ENCODE data around the gene MEAF6.
A peak's percentile ranks its signal among the peaks of the same experiment; 100 is the strongest.

Gene MEAF6

DNA sequence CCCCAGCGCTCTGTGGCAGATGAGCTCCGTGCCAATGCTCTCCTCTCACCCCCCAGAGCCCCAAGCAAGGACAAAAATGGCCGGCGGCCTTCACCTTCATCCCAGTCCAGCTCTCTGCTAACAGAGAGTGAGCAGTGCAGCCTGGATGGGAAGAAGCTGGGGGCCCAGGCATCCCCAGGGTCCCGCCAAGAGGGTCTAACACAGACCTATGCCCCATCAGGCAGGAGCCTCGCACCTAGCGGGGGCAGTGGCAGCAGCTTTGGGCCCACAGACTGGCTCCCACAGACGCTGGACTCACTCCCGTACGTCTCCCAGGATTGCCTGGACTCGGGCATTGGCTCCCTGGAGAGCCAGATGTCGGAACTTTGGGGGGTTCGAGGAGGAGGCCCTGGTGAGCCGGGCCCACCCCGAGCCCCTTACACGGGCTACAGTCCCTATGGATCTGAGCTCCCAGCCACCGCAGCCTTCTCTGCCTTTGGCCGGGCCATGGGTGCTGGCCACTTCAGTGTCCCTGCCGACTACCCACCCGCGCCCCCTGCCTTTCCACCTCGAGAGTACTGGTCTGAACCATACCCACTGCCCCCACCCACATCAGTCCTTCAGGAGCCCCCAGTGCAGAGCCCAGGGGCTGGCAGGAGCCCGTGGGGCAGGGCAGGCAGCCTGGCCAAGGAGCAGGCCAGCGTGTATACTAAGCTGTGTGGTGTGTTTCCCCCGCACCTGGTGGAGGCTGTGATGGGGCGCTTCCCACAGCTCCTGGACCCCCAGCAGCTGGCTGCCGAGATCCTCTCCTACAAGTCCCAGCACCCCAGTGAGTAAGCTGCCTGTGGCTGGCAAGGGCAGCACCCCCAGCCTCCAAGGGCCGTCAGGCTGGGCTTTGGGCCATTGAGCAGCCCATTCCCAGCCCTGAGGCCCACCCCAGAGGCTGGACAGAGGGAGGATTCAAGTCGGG lies 31.5 kb downstream of the MEAF6 start:
- no peak for DNase-seq

DNA sequence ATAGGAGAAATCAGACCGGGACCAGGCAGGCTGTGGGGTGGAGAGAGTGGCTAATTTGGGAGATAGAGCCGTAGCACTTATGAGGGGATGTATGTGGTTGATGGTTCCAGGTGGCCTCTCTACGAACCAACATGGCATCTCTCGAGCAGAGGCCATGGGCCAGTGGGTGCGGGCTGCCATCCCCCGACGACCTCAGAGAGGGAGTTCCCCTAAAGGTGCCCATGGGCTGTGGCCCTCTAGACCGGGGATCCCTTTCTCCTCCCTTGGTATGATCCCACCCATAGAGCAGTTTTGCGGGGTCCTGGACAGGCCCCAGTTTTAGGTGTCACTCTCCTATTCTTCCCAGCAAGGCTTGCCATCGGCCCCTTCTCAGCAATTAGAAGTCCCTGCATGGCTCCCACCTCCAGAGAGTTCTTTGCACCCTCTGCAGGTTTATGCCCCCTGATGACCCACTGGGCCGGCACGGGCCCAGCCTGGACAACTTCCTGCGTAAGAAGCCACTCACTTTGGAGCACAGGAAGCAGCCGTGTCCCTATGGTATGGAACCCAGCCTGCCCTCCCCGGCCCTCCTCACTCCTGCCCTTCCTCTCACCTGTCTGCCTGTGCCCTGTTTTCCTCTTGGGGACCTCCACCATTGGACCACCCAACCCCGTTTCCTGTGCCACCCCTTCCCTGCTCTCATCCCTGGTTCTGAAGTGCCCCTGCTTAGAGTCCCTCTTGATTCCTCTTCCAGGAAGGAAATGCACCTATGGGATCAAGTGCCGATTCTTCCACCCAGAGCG lies 32.4 kb downstream of the MEAF6 start:
- DNase-seq, result no peak

DNA sequence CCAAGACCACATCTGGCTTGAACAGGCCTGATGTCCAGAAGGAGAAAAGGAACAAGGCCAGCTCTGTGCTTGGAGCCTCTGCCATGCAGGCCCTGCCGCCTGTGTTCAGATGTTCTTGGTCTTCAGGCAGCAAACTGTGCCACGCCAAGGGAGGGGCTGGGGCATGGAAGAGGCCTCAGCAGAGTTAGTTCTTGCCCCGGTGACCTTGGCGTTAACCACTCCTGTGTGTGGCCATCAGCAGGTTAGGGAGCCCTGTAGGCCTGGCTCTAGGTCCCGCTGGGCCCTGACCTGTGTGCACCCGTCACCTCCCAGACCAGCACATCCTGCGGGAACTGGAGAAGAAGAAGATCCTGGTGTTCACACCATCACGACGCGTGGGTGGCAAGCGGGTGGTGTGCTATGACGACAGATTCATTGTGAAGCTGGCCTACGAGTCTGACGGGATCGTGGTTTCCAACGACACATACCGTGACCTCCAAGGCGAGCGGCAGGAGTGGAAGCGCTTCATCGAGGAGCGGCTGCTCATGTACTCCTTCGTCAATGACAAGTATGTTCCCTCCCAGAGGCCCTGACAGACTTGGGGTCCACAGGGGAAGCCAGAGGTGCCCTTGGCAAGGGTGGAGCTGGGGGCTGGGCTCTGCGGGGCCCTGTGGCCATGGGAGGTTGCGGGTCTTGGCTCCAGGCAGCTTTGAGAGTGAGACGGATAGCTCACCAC lies 33.1 kb downstream of the MEAF6 start:
- no peak for DNase-seq

DNA sequence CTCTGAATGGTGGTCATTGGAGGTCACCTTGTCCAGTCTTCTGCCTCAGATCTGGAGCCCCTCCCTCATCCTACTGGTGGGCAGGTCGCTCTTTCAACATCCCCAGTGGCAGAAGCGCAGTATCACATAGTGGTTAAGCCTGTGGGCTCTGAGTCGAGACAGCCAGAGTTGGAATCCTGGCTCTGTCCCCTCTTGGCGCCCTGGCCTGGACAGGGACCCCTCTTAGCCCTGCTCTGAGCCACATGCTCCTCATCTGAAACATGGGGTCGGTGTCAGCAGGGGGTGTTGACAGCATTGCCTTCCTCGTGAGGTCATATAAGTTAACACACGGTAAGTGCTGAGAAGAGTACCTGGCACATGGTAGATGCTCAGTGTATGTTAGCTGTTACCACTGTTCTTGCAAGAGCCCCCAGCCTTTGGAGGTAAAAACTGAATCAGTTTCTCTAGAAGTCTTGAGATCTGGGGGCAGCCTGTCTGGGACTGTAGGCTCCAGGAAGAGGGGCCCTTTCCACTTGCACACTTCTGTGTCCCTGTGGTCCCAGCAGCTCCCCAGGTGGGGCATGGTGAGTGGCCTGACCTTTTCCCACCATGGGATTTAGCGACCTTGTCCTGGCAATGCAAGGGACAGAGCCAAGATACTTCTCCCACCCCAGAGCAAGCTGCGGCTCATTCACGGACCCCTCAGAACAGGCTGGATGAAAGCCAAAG lies 33.8 kb downstream of the MEAF6 start:
- DNase-seq, result no peak

DNA sequence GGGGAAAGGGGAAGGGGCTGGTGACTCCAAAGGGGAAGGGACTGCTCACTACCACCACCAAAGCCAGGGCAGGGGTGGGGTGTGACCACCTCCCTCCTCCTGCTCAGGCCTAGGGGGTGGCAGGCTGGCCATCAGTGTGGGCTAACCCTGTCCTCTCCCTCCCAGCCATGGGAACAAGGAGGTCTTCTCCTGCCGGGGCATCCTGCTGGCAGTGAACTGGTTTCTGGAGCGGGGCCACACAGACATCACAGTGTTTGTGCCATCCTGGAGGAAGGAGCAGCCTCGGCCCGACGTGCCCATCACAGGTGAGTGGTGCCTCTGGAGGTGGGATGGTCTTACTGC lies 34.5 kb downstream of the MEAF6 start:
- no peak for DNase-seq

DNA sequence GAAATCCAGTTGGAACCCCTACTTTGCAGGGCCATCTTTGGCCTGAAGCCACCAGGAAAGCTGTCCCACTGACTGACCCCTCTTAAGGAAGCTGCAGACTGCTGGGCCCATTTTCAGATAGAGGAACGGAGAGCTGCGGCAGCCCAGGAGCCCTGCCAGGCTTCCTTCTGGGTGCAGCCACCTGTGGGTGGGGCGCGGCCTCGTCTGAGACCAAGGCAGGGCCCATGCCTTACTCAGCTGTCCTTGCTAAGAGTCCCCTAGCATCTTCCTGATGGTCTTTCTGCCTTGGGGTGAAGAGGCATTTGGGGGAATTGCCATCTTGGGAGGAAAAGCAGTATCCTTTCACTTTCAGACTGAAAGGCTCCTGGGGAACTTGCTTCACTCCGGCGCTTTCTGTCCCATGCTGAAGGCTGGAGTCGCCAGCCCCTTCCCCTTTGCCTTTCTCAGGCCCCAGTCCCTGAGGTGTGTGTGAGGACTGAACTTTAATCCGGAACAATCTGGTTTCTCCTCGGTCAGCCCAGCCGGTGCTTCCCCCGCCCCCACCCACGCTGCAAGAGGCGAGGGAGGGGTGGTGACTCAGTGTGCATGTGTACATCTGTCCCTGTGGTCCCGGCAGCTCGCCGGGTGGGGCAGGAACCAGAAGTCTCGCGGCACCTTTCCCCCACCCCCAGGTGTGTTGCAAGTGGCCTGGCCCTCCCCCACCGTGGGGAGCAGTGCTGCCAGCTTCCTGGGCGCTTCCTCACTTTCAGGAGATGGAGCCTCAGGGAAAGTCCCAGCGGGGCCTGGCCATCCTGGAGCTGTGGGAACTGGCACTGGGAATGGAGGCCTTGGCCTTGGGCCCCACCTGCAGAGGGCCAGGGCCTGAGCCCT lies 35.1 kb downstream of the MEAF6 start:
- peak in 2 of 3 experiments; percentile 34 to 41 for DNase-seq

DNA sequence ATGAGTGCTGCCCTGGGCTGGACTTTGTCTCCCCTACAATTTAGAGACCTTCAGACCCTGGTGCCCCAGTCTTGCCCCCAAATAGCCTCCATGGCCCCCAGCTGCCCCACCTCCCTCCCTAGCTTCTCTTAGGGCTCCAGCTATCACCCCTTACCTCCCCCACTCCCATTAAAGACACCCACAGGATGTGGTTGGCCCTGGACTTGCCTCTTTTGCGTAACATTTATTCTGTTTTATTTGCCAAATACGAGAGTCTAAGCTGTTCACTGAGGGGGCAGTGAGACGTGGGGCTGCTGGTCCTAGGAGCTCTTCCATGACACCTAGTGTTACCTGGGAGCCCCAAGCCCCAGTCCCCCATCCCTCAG lies 35.7 kb downstream of the MEAF6 start:
- DNase-seq, result no peak

DNA sequence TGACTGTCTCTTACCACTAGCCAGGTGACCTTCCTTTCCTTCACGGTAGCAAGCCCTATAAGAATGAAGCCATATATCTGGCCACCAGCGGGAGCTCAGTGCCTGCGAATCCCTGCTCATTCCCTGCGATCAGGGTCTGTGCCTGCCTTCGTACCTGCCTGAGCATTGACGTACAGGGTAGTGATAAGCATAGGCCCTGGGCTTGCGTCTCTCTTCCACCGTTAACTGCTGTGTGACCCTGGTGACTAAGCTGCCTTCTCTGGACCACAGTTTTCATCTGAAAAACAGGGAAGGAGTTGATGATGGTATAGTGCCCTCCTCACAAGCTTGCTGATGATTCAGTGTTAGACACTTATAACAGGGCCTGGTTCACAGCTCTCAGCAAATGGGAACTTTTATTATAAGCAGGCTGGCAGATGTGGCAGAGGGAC lies 36.1 kb downstream of the MEAF6 start:
- DNase-seq, result no peak

DNA sequence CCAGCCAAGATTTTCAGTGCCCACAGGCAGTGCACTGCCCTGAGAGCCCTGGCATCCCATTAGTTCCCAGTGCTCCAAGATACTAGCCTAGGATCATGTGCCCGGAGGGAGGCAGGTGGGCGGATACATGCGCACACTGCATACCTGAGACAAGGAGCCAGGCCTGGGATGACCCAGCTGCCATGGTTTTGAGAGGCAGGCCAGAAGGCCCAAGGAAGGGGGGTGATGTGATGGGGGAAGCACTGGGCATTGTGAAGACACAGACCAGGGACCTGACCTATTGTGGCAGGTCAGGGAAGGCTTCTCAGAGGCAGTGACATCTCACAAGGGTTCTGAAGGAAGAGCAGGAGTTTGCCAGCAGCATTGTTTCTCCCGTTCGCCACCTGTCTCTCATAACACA lies 36.6 kb downstream of the MEAF6 start:
- no peak for DNase-seq

DNA sequence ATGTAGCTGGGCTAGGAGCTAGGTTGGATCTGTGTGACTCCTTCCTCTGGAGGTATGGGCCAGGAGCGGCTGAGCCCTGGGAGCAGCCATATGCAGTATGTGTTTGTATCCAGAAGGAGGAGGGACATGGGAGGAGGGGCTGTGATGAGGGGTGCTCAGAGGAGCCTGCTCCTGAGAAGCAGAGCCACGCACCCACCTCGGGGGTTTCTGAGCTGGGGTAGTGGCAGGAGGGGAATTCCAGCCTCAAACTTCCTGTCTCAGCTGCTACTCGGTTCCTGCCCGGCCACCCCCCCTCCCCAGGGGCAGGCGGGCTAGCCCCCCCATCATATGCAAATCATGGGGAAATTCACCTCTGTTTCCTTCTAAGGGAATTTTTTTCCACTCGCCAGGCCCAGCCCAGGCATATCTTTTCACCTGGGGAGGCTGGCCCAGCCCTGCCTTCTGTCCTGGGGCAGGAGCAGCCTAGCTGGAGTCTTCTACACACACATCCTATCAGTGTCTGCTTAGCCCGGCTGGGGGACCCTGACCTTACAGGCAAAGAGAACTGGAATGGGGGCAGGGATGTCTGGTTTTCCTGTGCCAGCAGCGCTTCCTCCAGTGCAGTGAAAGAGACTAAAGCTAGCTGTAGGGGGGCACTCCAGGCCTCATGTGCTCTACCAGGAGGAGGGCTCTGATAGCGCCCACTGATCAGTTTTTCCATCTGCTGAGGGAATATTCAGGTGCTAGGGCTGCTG lies 37.2 kb downstream of the MEAF6 start:
- DNase-seq, result peak in 1 of 3 experiments; percentile 14

DNA sequence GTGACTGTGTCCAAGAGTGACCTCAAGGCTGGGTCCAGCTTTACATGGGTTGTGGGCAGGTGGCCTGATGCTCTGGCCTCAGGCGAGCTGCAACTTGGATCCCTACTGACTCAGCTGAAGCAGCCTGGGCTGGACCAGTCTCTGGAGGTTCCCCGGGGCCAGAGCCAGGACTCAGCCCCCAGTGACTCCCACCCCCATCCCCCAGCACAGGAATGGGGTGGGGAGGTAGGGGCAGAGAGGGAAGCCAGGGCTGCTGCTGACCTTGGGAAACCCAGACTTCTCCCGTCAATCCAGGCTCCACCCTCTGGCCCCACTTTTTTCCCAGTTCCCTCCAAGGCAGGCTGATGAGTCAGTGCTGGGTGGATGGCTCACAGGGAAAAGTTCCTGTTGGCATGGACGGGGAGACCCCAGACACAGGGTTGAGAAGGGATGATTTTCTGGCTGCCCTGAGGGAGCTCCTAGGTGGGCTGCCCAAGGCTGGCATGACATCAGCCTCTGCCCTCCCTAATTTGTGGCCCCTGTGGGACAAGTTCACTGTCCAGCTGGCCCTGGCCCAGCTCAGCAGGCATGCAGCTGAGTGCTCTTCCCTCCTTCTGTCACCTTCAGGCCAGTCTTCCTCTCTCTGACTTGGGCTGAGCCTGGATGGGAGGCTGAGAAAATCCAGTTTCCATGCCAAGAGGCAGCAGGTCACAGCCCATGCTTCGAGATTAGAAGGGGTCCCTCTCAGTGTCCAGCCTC lies 37.9 kb downstream of the MEAF6 start:
- DNase-seq, result no peak

DNA sequence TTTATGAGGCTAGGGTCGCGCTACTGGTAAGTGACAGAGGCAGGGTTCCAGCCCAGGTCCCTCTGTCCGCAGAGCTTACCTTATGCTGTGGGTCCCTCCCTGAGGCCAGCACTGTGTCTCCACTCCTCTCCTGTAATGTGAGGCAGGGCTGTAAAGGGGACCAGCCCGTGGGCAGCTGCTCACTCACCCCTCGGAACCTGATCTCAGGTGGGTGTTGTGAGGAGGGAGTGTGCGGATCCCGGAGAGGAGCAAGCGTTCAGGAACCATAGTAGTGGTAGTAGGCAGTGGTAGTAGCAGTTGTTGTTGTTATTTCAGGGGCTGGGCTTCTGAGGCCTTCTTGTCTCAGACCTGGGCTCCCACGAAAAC lies 38.5 kb downstream of the MEAF6 start:
- no peak for DNase-seq

DNA sequence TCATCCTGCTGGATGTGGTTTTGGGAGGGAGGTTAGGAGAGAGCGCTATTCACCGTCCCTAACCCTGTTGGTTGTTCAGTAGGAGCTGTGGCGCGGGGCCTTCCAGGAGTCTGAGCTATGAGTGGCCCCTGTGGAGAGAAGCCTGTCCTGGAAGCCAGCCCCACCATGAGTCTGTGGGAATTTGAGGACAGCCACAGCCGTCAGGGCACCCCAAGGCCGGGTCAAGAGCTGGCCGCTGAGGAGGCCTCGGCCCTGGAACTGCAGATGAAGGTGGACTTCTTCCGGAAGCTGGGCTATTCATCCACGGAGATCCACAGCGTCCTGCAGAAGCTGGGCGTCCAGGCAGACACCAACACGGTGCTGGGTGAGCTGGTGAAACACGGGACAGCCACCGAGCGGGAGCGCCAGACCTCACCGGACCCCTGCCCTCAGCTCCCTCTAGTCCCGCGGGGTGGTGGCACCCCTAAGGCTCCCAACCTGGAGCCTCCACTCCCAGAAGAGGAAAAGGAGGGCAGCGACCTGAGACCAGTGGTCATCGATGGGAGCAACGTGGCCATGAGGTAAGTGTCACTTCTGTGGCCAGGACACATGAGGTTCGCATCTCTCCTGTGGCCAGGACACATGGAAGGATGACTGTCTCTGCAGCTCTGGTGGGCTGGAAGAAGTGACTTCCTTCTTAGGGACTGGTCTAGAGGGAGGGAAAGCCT lies 39.0 kb downstream of the MEAF6 start:
- no peak for DNase-seq

DNA sequence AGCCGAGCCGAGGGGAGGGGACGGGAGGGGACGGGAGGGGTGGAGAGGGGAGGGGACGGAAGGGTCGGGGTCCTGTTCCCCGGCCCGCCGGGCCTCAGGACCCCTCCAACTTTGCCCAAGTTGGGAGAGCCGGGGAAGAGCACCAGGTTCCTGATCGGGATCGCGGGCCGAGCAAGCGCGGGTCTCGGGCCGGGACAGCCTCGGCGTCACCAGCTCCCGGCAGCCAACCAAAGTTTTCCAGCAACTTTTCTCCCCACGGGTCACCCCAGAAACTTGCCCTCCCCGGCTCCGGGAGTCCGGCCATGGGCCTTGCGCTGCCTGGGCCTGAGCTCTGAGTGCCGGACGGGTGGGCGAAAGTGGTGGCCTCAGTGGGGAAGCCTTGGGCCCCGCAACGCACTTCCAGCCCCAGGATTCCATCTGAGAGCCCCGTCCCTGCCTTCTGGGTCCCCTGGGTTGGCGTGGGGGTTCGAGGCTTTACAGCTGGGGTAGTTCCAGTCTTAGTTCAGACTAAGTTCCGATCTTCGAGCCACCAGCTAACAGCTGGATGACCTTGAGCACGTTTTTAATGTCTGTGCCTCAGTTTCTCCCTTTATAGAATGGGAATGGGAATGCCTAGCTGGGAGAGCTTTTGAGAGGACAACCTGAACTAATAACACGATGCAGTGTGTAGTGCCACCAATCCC lies 39.7 kb downstream of the MEAF6 start:
- DNase-seq, result no peak

DNA sequence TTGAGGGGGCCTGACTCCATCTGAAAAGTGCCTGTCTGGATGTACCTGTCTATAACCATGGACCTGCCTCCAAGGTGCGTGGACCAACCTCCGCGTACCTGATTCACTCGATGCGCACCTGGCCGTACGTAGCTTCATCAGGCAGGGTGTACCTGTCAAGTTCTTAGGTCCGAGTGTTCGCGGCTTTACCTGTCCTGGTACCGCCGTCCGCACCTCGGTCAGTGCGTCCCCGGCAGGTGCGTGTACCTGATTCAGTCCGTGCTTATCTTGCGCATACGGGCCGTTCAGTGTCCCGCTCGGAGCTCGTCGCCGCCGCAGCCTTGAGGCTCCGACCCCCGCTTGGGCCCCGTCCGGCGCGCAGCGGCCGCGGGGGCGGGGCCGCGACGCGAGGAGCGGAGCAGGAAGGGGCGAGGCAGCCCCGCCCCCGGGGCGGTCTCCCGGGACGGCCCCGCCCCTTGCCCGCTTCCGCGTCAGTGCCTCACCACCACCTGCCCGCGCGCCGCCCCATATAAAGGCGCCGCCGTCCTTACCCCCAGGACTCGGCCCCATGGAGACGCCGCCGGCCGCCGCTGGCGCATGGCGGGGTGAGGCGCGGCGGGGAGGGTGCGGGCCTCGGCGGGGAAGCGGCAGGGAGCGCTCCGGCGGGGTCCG lies 40.4 kb downstream of the MEAF6 start, which contains the start of gene ZC3H12A:
Gene ZC3H12A (plus strand): TSS at position 535 of the 651 bp plus-strand sequence. CDS start 917 bp downstream, outside the sequence.
- DNase-seq, result peak; percentile 86 to 91 (median 90)

DNA sequence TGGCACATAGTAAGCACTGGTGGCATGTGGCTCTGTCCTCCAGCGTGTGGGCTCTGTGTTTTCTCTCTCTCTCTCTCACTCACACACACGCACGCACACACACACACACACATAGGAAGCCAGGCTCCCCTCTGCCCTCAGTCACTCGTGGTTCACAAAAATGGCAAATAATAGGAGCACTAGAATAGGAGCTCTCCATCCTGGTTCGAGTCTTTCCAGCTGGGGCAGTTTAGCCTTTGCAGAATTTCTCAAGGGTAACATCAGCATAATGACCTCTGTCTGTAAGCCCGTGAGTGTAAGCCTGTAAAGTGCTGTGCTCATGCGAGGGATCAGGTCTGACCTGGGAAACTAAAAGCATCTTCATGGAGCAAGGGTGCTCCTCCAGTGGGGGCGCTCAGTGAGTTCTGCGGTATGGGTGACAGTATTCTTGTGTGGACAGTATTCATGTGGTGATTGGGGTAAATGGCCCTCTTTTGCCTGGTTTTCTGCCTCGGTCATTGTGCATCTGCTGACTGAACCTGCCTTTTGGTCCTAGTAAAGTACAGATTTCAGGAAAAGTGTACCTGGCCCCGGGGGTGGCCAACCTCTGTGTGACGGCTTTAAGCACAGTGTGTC lies 41.0 kb downstream of the MEAF6 start:
- peak in 1 of 3 experiments; percentile 62 for DNase-seq

DNA sequence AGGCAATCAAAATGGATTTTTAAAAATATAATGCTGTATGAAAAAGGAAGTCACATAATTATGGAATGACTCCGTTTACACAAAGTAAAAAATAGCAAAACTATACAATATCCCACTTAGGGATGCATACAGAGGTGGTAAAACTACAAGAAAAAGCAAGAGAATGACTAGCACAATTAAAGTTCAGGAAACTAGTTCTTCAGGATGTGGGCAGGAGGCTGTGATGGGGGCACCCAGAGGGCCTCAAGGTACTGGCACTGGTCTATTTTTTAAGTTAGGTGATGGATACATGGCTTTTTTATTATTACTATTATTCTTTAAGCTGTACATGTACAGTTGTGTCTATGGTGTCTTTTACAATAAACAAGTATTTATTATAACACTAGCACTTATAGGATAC lies 41.6 kb downstream of the MEAF6 start:
- no peak for DNase-seq

DNA sequence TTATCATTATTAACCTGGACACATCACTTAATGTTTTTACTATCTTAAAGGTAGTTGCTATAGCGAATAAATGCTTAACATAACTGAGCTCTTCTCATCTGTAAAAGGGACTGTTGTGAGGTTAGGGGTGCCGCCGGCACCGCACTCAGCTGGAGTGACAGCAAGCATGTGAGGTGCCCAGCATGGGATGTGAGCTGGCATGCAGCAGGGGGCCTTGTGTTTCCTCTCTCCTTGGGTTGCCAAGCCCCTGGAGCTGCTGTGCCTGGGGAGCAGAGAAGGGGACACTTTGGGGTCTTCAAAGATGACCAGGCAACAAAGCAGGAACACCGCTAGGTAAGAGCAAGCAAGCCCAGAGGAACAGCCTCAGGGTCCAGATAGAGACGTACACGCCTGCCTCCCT lies 42.3 kb downstream of the MEAF6 start:
- DNase-seq, result peak in 2 of 3 experiments; percentile 50 to 73
